ENCODE measurements around the gene TNFRSF12A. TPM values are rescaled to one million over a fixed set of nuclear protein-coding genes. Genes with fewer than 3 reads are reported as not detected.

Gene TNFRSF12A
- total RNA-seq, 1 donor from 2014 or later = 7.3 TPM

Other genes with a start within 250 kb of the TNFRSF12A start
- 241 and 259 TPM in 2 replicates for gene ELOB, start 243.1 kb upstream of the TNFRSF12A start, total RNA-seq
- not detected in 2 replicates for gene PRSS33, start 232.8 kb upstream of the TNFRSF12A start, total RNA-seq
- not detected in 2 replicates for gene PRSS41, start 221.9 kb upstream of the TNFRSF12A start, total RNA-seq
- gene PRSS21, start 203.1 kb upstream of the TNFRSF12A start, total RNA-seq = 10.2 and 11.8 TPM in 2 replicates
- 9.3 and 11.0 TPM in 2 replicates for gene ZG16B, start 190.1 kb upstream of the TNFRSF12A start, total RNA-seq
- gene PRSS22, start 162.2 kb upstream of the TNFRSF12A start, total RNA-seq = not detected in 2 replicates
- 21.2 and 22.2 TPM in 2 replicates for gene FLYWCH2, start 137.2 kb upstream of the TNFRSF12A start, total RNA-seq
- 63.9 and 64.5 TPM in 2 replicates for gene FLYWCH1, start 108.4 kb upstream of the TNFRSF12A start, total RNA-seq
- gene KREMEN2, start 56.1 kb upstream of the TNFRSF12A start, total RNA-seq = 0.17 and 0.28 TPM in 2 replicates
- 41.0 and 43.3 TPM in 2 replicates for gene PAQR4, start 51.0 kb upstream of the TNFRSF12A start, total RNA-seq
- 152 TPM in 2 replicates for gene PKMYT1, start 39.9 kb upstream of the TNFRSF12A start, total RNA-seq
- gene CLDN9, start 7.4 kb upstream of the TNFRSF12A start, total RNA-seq = not detected in 2 replicates
- not detected in 2 replicates for gene CLDN6, start 2.2 kb upstream of the TNFRSF12A start, total RNA-seq
- 29.4 TPM in 2 replicates for gene HCFC1R1, start 3.6 kb downstream of the TNFRSF12A start, total RNA-seq
- 55.3 and 57.0 TPM in 2 replicates for gene THOC6, start 3.7 kb downstream of the TNFRSF12A start, total RNA-seq
- gene BICDL2, start 16.6 kb downstream of the TNFRSF12A start, total RNA-seq = 0.43 and 0.63 TPM in 2 replicates
- gene MMP25, start 26.2 kb downstream of the TNFRSF12A start, total RNA-seq = 8.1 and 10.2 TPM in 2 replicates
- 918 and 934 TPM in 2 replicates for gene IL32, start 45.3 kb downstream of the TNFRSF12A start, total RNA-seq
- not detected in 2 replicates for gene ZSCAN10, start 78.9 kb downstream of the TNFRSF12A start, total RNA-seq
- gene ZNF205, start 92.2 kb downstream of the TNFRSF12A start, total RNA-seq = 0.21 and 0.47 TPM in 2 replicates
- 9.5 and 10.6 TPM in 2 replicates for gene ZNF213, start 114.7 kb downstream of the TNFRSF12A start, total RNA-seq
- not detected in 2 replicates for gene OR1F1, start 167.8 kb downstream of the TNFRSF12A start, total RNA-seq
- 13.1 and 13.4 TPM in 2 replicates for gene ZNF200, start 214.8 kb downstream of the TNFRSF12A start, total RNA-seq
- not detected in 2 replicates for gene MEFV, start 236.3 kb downstream of the TNFRSF12A start, total RNA-seq

Data from activated CD4-positive, alpha-beta T cell treated with anti-CD3 and anti-CD28 coated beads, Interleukin-2, amount 10 ng/mL, durations not matched to agents 24 days and 14 days (primary cell).